BJ (cell line): ENCODE measurements around the gene ELAC1. TPM values are rescaled to one million over a fixed set of nuclear protein-coding genes. Genes with fewer than 3 reads are reported as not detected.
"Not testable (repeated sequence)": the region's sequence is repeated elsewhere in the genome, so short reads cannot be mapped to it uniquely, and the experiment has no call there.

Source experiments
- CTCF ChIA-PET: fragments of 350-600 bp; formaldehyde crosslinking; extraction: SDS; loops from one replicate; lab custom pipeline; 2021; ENCODE audit warnings: antibody characterized with exemption, inconsistent platforms; lab: Yijun Ruan, JAX
- POLR2A ChIA-PET: fragments of 300-600 bp; sonication (Branson Sonifier 250); formaldehyde crosslinking; extraction: SDS; loops from one replicate; lab custom pipeline; 2021; ENCODE audit warnings: antibody characterized with exemption; lab: Charles Lee
- DNase-seq: peaks from one replicate; pipeline ENCODE4 v3.0.0-alpha.2; 2011; ENCODE audit warnings: low read depth
- H3K27me3 ChIP-seq: 2 replicates; pipeline ENCODE4 v1.6.0; 2011; ENCODE audit warnings: low read length; ENCODE audit not compliant: control insufficient read depth, insufficient read depth
- H3K36me3 ChIP-seq: 2 replicates; pipeline ENCODE4 v1.5.1; 2011; ENCODE audit warnings: low read length; ENCODE audit not compliant: control insufficient read depth, insufficient read depth
- H3K4me3 ChIP-seq: 2 replicates; pipeline ENCODE4 v1.5.1; 2011; ENCODE audit warnings: low read depth, mild to moderate bottlenecking, control low read depth, low read length
- CTCF ChIP-seq: IDR thresholded peaks from 2 replicates; pipeline ENCODE4 v1.5.1; 2011; ENCODE audit warnings: low read depth, mild to moderate bottlenecking, control low read depth, inconsistent platforms, low read length, moderate library complexity; ENCODE audit not compliant: insufficient read depth
- polyA plus RNA-seq: library from polyadenylated mRNA; depleted of rRNA; stranded (reverse); fragments of >200 nt; gene quantifications from 2 replicates; pipeline ENCODE4 v1.2.3, GENCODE V29; 2011

The ELAC1 gene
- polyA plus RNA-seq, 1 experiment: 4.4 TPM

DNA sequence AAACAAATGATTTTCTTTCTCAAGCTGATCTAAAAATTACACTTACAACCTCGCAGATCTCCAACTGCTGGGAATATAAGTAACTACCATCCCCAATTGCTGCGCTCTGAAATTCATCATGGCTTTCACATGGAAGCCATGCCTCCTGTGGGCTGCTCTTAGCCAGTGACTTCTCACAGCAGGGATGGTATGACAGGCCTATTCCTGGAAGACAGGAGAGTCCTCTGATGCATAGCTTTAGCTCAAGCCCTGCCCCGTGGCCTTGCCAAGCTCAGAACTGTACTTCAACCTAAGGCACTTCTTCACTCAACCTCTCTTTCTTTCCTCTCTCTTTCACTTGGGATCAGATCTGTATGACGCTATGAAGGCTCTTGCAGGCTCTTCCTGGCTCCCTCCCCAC lies 12.6 kb upstream of the ELAC1 start:
- POLR2A ChIA-PET: no interaction called here
- no peak overlapping the region for H3K4me3 ChIP-seq
- TF ChIP-seq CTCF: no peak
- CTCF ChIA-PET: interaction anchor here (1.3 kb wide), 1 partner anchor 12 kb away, joined by 4 read pairs; the partner anchor contains the start of gene ELAC1
- no peaks in the 10 kb centered on the region for H3K36me3 ChIP-seq
- H3K27me3 ChIP-seq: no peaks in the 10 kb centered on the region
- no peak for DNase-seq

DNA sequence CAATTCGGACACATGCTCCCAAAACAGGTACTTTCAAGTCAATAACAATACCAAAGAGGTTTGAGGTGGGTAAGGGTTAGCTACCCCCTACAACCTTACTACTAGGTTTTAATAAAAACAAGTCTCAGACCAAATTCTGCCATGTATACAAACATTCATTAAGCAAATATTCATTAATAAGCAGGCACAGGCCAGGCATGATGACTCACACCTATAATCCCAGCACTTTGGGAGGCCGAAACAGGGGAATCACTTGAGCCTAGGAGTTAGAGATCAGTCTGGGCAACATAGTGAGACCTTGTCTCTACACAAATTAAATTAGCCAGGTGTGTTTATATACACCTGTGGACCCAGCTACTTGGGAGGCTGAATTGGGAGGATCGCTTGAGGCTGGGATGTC lies 11.7 kb upstream of the ELAC1 start:
- no peak for DNase-seq
- no peaks in the 10 kb centered on the region for H3K27me3 ChIP-seq
- POLR2A ChIA-PET: no interaction called here
- no peaks in the 10 kb centered on the region for H3K36me3 ChIP-seq
- H3K4me3 ChIP-seq: no peak overlapping the region
- no peak for TF ChIP-seq CTCF
- CTCF ChIA-PET: interaction anchor here (0.9 to 1.3 kb wide), 2 partner anchors 11 to 44 kb away, joined by 3 to 4 read pairs; partner anchors contain the start of gene ELAC1

- no peaks in the 10 kb centered on the region for H3K27me3 ChIP-seq
- ChIA-PET CTCF (no interaction called here), POLR2A (no interaction called here)
- H3K36me3 ChIP-seq: no peaks in the 10 kb centered on the region
- no peak for DNase-seq
- TF ChIP-seq CTCF: no peak
- H3K4me3 ChIP-seq: no peak overlapping the region
Measured at GRCh38 chr18:50961974-50962373, 5.9 kb upstream of the ELAC1 start.

- ChIA-PET POLR2A (no interaction called here), CTCF (interaction anchor here (0.6 kb wide), 1 partner anchor 82 kb away, joined by 3 read pairs; no protein-coding TSS in a partner anchor)
- Histone ChIP-seq H3K36me3 (no peaks in the 10 kb centered on the region), H3K27me3 (no peaks in the 10 kb centered on the region), H3K4me3 (no peak overlapping the region)
- no peak for TF ChIP-seq CTCF
- DNase-seq: no peak
Measured at GRCh38 chr18:50969448-50969847, 1.6 kb downstream of the ELAC1 start.

GRCh38 chr18:50970006-50970405 lies 2.2 kb downstream of the ELAC1 start:
- Histone ChIP-seq H3K27me3 (no peaks in the 10 kb centered on the region), H3K36me3 (0 out of 2 replicates have a peak, but pooled peaks cover 2% of the 10 kb centered on the region), H3K4me3 (no peak overlapping the region)
- POLR2A ChIA-PET: no interaction called here
- DNase-seq: no peak
- no peak for TF ChIP-seq CTCF
- CTCF ChIA-PET: interaction anchor here (0.6 kb wide), 1 partner anchor 81 kb away, joined by 3 read pairs; no protein-coding TSS in a partner anchor

DNA sequence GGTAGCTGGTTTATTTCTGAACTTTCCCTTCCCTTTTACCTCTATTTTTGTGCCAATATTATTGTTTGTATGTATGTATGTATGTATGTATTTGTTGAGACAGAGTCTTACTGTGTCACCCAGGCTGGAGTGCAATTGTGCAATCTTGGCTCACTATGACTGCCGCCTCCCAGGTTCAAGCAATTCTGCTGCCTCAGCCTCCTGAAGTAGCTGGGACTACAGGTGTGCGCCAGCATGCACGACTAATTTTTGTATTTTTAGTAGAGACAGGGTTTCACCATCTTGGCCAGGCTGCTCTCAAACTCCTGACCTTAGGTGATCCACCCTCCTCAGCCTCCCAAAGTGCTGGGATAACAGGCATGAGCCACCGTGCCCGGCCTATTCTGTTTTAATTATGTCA lies 4.6 kb downstream of the ELAC1 start:
- DNase-seq, H3K27me3 ChIP-seq, H3K4me3 ChIP-seq, POLR2A ChIA-PET: not testable (repeated sequence)
- H3K36me3 ChIP-seq: peaks cover 11% of the 10 kb centered on the region
- CTCF ChIA-PET: interaction anchor here (0.5 kb wide), 1 partner anchor 155 kb away, joined by 3 read pairs; no protein-coding TSS in a partner anchor
